CD8-positive, alpha-beta memory T cell (primary cell): ENCODE results near the gene TXNDC2. TPM values are rescaled to one million over a fixed set of nuclear protein-coding genes. Genes with fewer than 3 reads are reported as not detected.

Experiments used
- CTCF ChIA-PET: fragments of 350-600 bp; sonication (Branson Sonifier 250); formaldehyde crosslinking; loops from one replicate; lab custom pipeline; 2021; ENCODE audit warnings: antibody characterized with exemption; lab: Charles Lee
- POLR2A ChIA-PET: fragments of 350-600 bp; sonication (Branson Sonifier 250); formaldehyde crosslinking; loops from one replicate; lab custom pipeline; 2021; ENCODE audit warnings: antibody characterized with exemption; lab: Charles Lee
- DNase-seq, 5 donors: peaks; one replicate each; pipeline versions ENCODE4 v3.0.0 to v3.0.0-alpha.2; 2020 to 2022; ENCODE audit warnings: mixed read lengths in 1 of 5
- H3K27ac ChIP-seq: one replicate; pipeline ENCODE4 v1.7.0; 2013; ENCODE audit warnings: low read depth, mild to moderate bottlenecking, low read length, moderate library complexity
- H3K27me3 ChIP-seq: 2 replicates; pipeline ENCODE4 v1.7.0; 2013; ENCODE audit warnings: low read length, mild to moderate bottlenecking; ENCODE audit not compliant: insufficient read depth, poor library complexity, severe bottlenecking
- H3K36me3 ChIP-seq: 2 replicates; pipeline ENCODE4 v1.7.0; 2013; ENCODE audit warnings: mild to moderate bottlenecking, low read length, moderate library complexity; ENCODE audit not compliant: insufficient read depth
- H3K4me1 ChIP-seq: 2 replicates; pipeline ENCODE4 v1.7.0; 2013; ENCODE audit warnings: mild to moderate bottlenecking, low read length, moderate library complexity; ENCODE audit not compliant: insufficient read depth
- H3K4me3 ChIP-seq: 2 replicates; pipeline ENCODE4 v1.7.0; 2013; ENCODE audit warnings: mild to moderate bottlenecking, low read length
- H3K9me3 ChIP-seq: 2 replicates; pipeline ENCODE4 v1.7.0; 2013; ENCODE audit warnings: mild to moderate bottlenecking, low read length
- H3K27ac Mint-ChIP-seq, 8 donors: one replicate each; pipeline ENCODE4 v1.8.0; 2020 to 2021; ENCODE audit warnings: mixed read lengths in 8 of 8, mild to moderate bottlenecking in 6 of 8, inconsistent platforms in 3 of 8, moderate library complexity in 3 of 8
- H3K27me3 Mint-ChIP-seq, 2 donors: one replicate each; pipeline ENCODE4 v1.8.0; 2020 to 2021; ENCODE audit warnings: mixed read lengths in 2 of 2, mild to moderate bottlenecking in 1 of 2, moderate library complexity in 1 of 2
- H3K36me3 Mint-ChIP-seq, 3 donors: one replicate each; pipeline ENCODE4 v1.8.0; 2020 to 2021; ENCODE audit warnings: mixed read lengths in 3 of 3, inconsistent platforms in 1 of 3, mild to moderate bottlenecking in 1 of 3
- H3K4me1 Mint-ChIP-seq, 3 donors: one replicate each; pipeline ENCODE4 v1.8.0; 2020 to 2021; ENCODE audit warnings: mixed read lengths in 3 of 3, inconsistent platforms in 1 of 3, mild to moderate bottlenecking in 1 of 3
- H3K4me3 Mint-ChIP-seq, 7 donors: one replicate each; pipeline ENCODE4 v1.8.0; 2020 to 2021; ENCODE audit warnings: mixed read lengths in 7 of 7, mild to moderate bottlenecking in 6 of 7, moderate library complexity in 4 of 7, inconsistent platforms in 2 of 7
- H3K9me3 Mint-ChIP-seq, 5 donors: one replicate each; pipeline ENCODE4 v1.8.0; 2020 to 2022; ENCODE audit warnings: mixed read lengths in 5 of 5, mild to moderate bottlenecking in 3 of 5, moderate library complexity in 2 of 5, inconsistent platforms in 1 of 5
- polyA plus RNA-seq: library from polyadenylated mRNA; unstranded; fragments of 300-500 nt; fragmentation: Illumina TruSeq; gene quantifications from one replicate; pipeline ENCODE4 v1.2.3, GENCODE V29; 2021
- total RNA-seq, 2 experiments: library from RNA; stranded (reverse); gene quantifications; one replicate each; pipeline ENCODE4 v1.2.3, GENCODE V29; 2021

Gene TXNDC2
- total and polyA plus RNA-seq, 3 experiments from 2014 or later: not detected

GRCh38 chr18:9863282-9863681 is 22.5 kb upstream of the TXNDC2 start:
- peaks cover 13 to 23% (median 17%) of the 10 kb centered on the region in 5 donors for H3K9me3 Mint-ChIP-seq
- H3K27me3 Mint-ChIP-seq: peaks cover 14 to 17% of the 10 kb centered on the region in 2 donors
- ChIA-PET CTCF (no interaction called here), POLR2A (no interaction called here)
- peaks cover 0 to 8% (median 0%) of the 10 kb centered on the region in 3 donors for H3K36me3 Mint-ChIP-seq
- H3K27me3 ChIP-seq: no peaks in the 10 kb centered on the region
- H3K4me1 ChIP-seq: no peaks in the 10 kb centered on the region
- no peak overlapping the region for H3K27ac ChIP-seq
- H3K4me1 Mint-ChIP-seq: no peaks in the 10 kb centered on the region
- H3K9me3 ChIP-seq: no peaks in the 10 kb centered on the region
- H3K27ac Mint-ChIP-seq: no peak overlapping the region
- H3K4me3 Mint-ChIP-seq: no peak overlapping the region
- no peak for DNase-seq
- no peaks in the 10 kb centered on the region for H3K36me3 ChIP-seq
- no peak overlapping the region for H3K4me3 ChIP-seq

- Mint-ChIP-seq H3K27me3 (peaks cover 17 to 39% of the 10 kb centered on the region in 2 donors), H3K4me1 (no peaks in the 10 kb centered on the region), H3K36me3 (peaks cover 0 to 8% (median 0%) of the 10 kb centered on the region in 3 donors), H3K9me3 (peaks cover 13 to 26% (median 19%) of the 10 kb centered on the region in 5 donors), H3K4me3 (no peak overlapping the region), H3K27ac (no peak overlapping the region)
- Histone ChIP-seq H3K27me3 (no peaks in the 10 kb centered on the region), H3K4me3 (no peak overlapping the region), H3K9me3 (no peaks in the 10 kb centered on the region), H3K4me1 (no peaks in the 10 kb centered on the region), H3K36me3 (no peaks in the 10 kb centered on the region), H3K27ac (no peak overlapping the region)
- no peak for DNase-seq
- POLR2A ChIA-PET: interaction anchor here (0.6 kb wide), 1 partner anchor 62 kb away, joined by 5 read pairs; no protein-coding TSS in a partner anchor
- CTCF ChIA-PET: no interaction called here
These were observed 19.8 kb upstream of the TXNDC2 start for GRCh38 chr18:9865764-9866490.

- Histone ChIP-seq H3K36me3 (no peaks in the 10 kb centered on the region), H3K4me3 (no peak overlapping the region), H3K27ac (no peak overlapping the region), H3K27me3 (no peaks in the 10 kb centered on the region), H3K4me1 (no peaks in the 10 kb centered on the region), H3K9me3 (no peaks in the 10 kb centered on the region)
- H3K4me3 Mint-ChIP-seq: no peak overlapping the region
- CTCF ChIA-PET: no interaction called here
- H3K27me3 Mint-ChIP-seq: peaks cover 16 to 44% of the 10 kb centered on the region in 2 donors
- DNase-seq: no peak
- peak overlapping the region in 1 of 8 donors; percentile 19 for H3K27ac Mint-ChIP-seq
- H3K36me3 Mint-ChIP-seq: peaks cover 0 to 8% (median 0%) of the 10 kb centered on the region in 3 donors
- peaks cover 13 to 26% (median 19%) of the 10 kb centered on the region in 5 donors for H3K9me3 Mint-ChIP-seq
- H3K4me1 Mint-ChIP-seq: no peaks in the 10 kb centered on the region
- POLR2A ChIA-PET: no interaction called here
These were observed 19.1 kb upstream of the TXNDC2 start for GRCh38 chr18:9866627-9867026.

- no peaks in the 10 kb centered on the region for H3K27me3 ChIP-seq
- no peak overlapping the region for H3K27ac ChIP-seq
- H3K4me3 Mint-ChIP-seq: no peak overlapping the region
- H3K36me3 ChIP-seq: no peaks in the 10 kb centered on the region
- no peaks in the 10 kb centered on the region for H3K9me3 ChIP-seq
- ChIA-PET POLR2A (no interaction called here), CTCF (no interaction called here)
- H3K9me3 Mint-ChIP-seq: peaks cover 13 to 26% (median 19%) of the 10 kb centered on the region in 5 donors
- H3K4me3 ChIP-seq: no peak overlapping the region
- no peaks in the 10 kb centered on the region for H3K4me1 Mint-ChIP-seq
- peak overlapping the region in 1 of 8 donors; percentile 19 for H3K27ac Mint-ChIP-seq
- peaks cover 0 to 8% (median 0%) of the 10 kb centered on the region in 3 donors for H3K36me3 Mint-ChIP-seq
- peaks cover 15 to 47% of the 10 kb centered on the region in 2 donors for H3K27me3 Mint-ChIP-seq
- no peak for DNase-seq
- no peaks in the 10 kb centered on the region for H3K4me1 ChIP-seq
These were observed 18.6 kb upstream of the TXNDC2 start for GRCh38 chr18:9867071-9867594.

- ChIA-PET POLR2A (no interaction called here), CTCF (no interaction called here)
- no peaks in the 10 kb centered on the region for H3K9me3 ChIP-seq
- no peaks in the 10 kb centered on the region for H3K36me3 ChIP-seq
- peaks cover 0 to 8% (median 0%) of the 10 kb centered on the region in 3 donors for H3K36me3 Mint-ChIP-seq
- H3K27ac ChIP-seq: peak overlapping the region; percentile 75
- no peaks in the 10 kb centered on the region for H3K4me1 ChIP-seq
- no peaks in the 10 kb centered on the region for H3K4me1 Mint-ChIP-seq
- peaks cover 11 to 54% of the 10 kb centered on the region in 2 donors for H3K27me3 Mint-ChIP-seq
- H3K4me3 Mint-ChIP-seq: no peak overlapping the region
- no peaks in the 10 kb centered on the region for H3K27me3 ChIP-seq
- no peak for DNase-seq
- no peak overlapping the region for H3K4me3 ChIP-seq
- peaks cover 13 to 26% (median 19%) of the 10 kb centered on the region in 5 donors for H3K9me3 Mint-ChIP-seq
- no peak overlapping the region for H3K27ac Mint-ChIP-seq
These were observed 16.7 kb upstream of the TXNDC2 start for GRCh38 chr18:9868857-9869714.

- Mint-ChIP-seq H3K36me3 (peaks cover 0 to 8% (median 0%) of the 10 kb centered on the region in 3 donors), H3K4me1 (no peaks in the 10 kb centered on the region), H3K27me3 (peaks cover 11 to 54% of the 10 kb centered on the region in 2 donors), H3K27ac (no peak overlapping the region), H3K9me3 (peaks cover 13 to 25% (median 19%) of the 10 kb centered on the region in 5 donors), H3K4me3 (no peak overlapping the region)
- no peak for DNase-seq
- H3K4me1 ChIP-seq: no peaks in the 10 kb centered on the region
- POLR2A ChIA-PET: no interaction called here
- CTCF ChIA-PET: no interaction called here
- peak overlapping the region; percentile 75 for H3K27ac ChIP-seq
- no peaks in the 10 kb centered on the region for H3K27me3 ChIP-seq
- H3K4me3 ChIP-seq: no peak overlapping the region
- no peaks in the 10 kb centered on the region for H3K36me3 ChIP-seq
- H3K9me3 ChIP-seq: no peaks in the 10 kb centered on the region
These were observed 15.9 kb upstream of the TXNDC2 start for GRCh38 chr18:9869715-9870430.

GRCh38 chr18:9870431-9871008 is 15.3 kb upstream of the TXNDC2 start:
- Mint-ChIP-seq H3K36me3 (peaks cover 0 to 7% (median 0%) of the 10 kb centered on the region in 3 donors), H3K9me3 (peaks cover 8 to 18% (median 12%) of the 10 kb centered on the region in 5 donors), H3K27me3 (peaks cover 11 to 53% of the 10 kb centered on the region in 2 donors), H3K4me3 (no peak overlapping the region), H3K27ac (no peak overlapping the region), H3K4me1 (no peaks in the 10 kb centered on the region)
- Histone ChIP-seq H3K4me3 (no peak overlapping the region), H3K27me3 (no peaks in the 10 kb centered on the region), H3K36me3 (no peaks in the 10 kb centered on the region), H3K9me3 (no peaks in the 10 kb centered on the region), H3K4me1 (no peaks in the 10 kb centered on the region), H3K27ac (peak overlapping the region; percentile 75)
- POLR2A ChIA-PET: no interaction called here
- CTCF ChIA-PET: no interaction called here
- DNase-seq: no peak
